Pancreas (tissue), 10 donors: Measurements from ENCODE around the gene BNIP5. TPM values are rescaled to one million over a fixed set of nuclear protein-coding genes. Genes with fewer than 3 reads are reported as not detected.

Source experiments
- ATAC-seq, 4 donors: fragments of 200-7000 bp; cut with Tn5 transposase; one replicate each; pipeline versions ENCODE4 v1.8.0 to v1.9.1; 2020; ENCODE audit warnings: mild to moderate bottlenecking in 4 of 4, moderate library complexity in 4 of 4
- DNase-seq, 6 donors: peaks; one replicate each; pipeline ENCODE4 v3.0.0-alpha.2; 2020
- FAIRE-seq: peaks from 2 replicates; lab custom pipeline; 2012; peaks lifted over from hg19 to GRCh38; lab: Jason Lieb, UNC
- H3K27ac ChIP-seq, 4 donors: fragments of 200-600 bp; sonication (generic); 1 replicate in 3 of 4; 2 replicates in 1 of 4; pipeline versions ENCODE4 v1.5.0 to v1.8.0; 2020
- H3K27me3 ChIP-seq, 4 donors: fragments of 200-600 bp; one replicate each; pipeline ENCODE4 v1.8.0; 2021
- H3K36me3 ChIP-seq, 3 donors: fragments of 200-600 bp; sonication (generic) in 1 of 3; one replicate each; pipeline versions ENCODE4 v1.5.0 to v1.8.0; 2020 to 2021
- H3K4me1 ChIP-seq, 3 donors: fragments of 200-600 bp; one replicate each; pipeline ENCODE4 v1.8.0; 2021
- H3K4me3 ChIP-seq, 4 donors: fragments of 200-600 bp; sonication (generic) in 2 of 4; one replicate each; pipeline versions ENCODE4 v1.5.0 to v1.8.0; 2020 to 2021
- H3K9me3 ChIP-seq, 4 donors: fragments of 200-600 bp; one replicate each; pipeline ENCODE4 v1.8.0; 2021
- CTCF ChIP-seq, 4 donors: fragments of 200-600 bp; sonication (generic) in 3 of 4; IDR thresholded peaks; one replicate each; pipeline versions ENCODE4 v1.5.0 to v1.8.0; 2021; ENCODE audit warnings: antibody characterized with exemption in 4 of 4
- WGBS, 2 donors: extraction: QIAGEN DNeasy Blood & Tissue Kit; methylation state at CpG; one replicate each; pipeline ENCODE4 v1.1.7; 2013; 5-methylcytosine and 5-hydroxymethylcytosine counted together
- intact Hi-C, 3 donors: fragments of 100-400 bp; cut with DNase I; formaldehyde crosslinking; loops; one replicate each; pipeline versions ENCODE4 v1.11.1 to v1.14.2; 2022
- polyA plus RNA-seq, 2 donors: library from polyadenylated mRNA; stranded (reverse); fragments of 200-250 nt; gene quantifications; one replicate each; pipeline ENCODE4 v1.2.3, GENCODE V29; 2013
- total RNA-seq, 6 donors: library from RNA; stranded (reverse); fragmentation: NEBNext Ultra II Directional in 4 of 6; extraction: Animal tissue kit (Norgen Biotek cat#: 25700) in 4 of 6; gene quantifications; one replicate each; pipeline versions ENCODE4 v1.2.1 to v1.2.4, GENCODE V29; 2021 to 2023
- donor health status: healthy with polysubstance abuse.
- donor health status: DM: no; HTN: no; CAD: no; lungs with moderate emphysema.
- donor health status: DM: no; HTN: no; CAD: no.
- donor health status: control.
- donor health status: control.
- donor health status: Bipolar disorder and iron deficiency.
- donor health status: DM: yes; HTN: yes; CAD: no.
- donor health status: DM: no; HTN: no; CAD: no.
- donor health status: DM: no; HTN: no; CAD: no.
- donor health status: DM: yes; HTN: yes; CAD: no.

The BNIP5 gene
- total and polyA plus RNA-seq, 8 donors = 0.12 to 37.5 (median 0.38) TPM

- ATAC-seq = no peak
- intact Hi-C loops = loop anchor here in 1 of 3 donors (5.0 kb wide), 1 partner anchor 75 kb away; no protein-coding TSS in a partner anchor
- Histone ChIP-seq H3K4me1 (no peaks in the 10 kb centered on the region), H3K36me3 (no peaks in the 10 kb centered on the region), H3K27me3 (no peaks in the 10 kb centered on the region), H3K4me3 (no peak overlapping the region), H3K27ac (no peak overlapping the region), H3K9me3 (no peaks in the 10 kb centered on the region)
- no peak for TF ChIP-seq CTCF (IDR thresholded peaks at IDR 0.05)
- FAIRE-seq = no peak
- no peak for DNase-seq
- WGBS, 2 donors = 75 to 85% methylated on average over 6 of the region's 6 CpGs
Measured at GRCh38 chr6:36292170-36292569, 44.5 kb downstream of the BNIP5 start.

- H3K4me3 ChIP-seq = no peak overlapping the region
- no peak for TF ChIP-seq CTCF (IDR thresholded peaks at IDR 0.05)
- H3K27me3 ChIP-seq = no peaks in the 10 kb centered on the region
- 71 to 75% methylated on average over 23 of the region's 23 CpGs for WGBS, 2 donors
- ATAC-seq (peak in 3 of 4 donors; percentile 39 to 67 (median 50)), DNase-seq (peak in 1 of 6 donors; percentile 48), FAIRE-seq (no peak)
- no peaks in the 10 kb centered on the region for H3K36me3 ChIP-seq
- no peaks in the 10 kb centered on the region for H3K9me3 ChIP-seq
- intact Hi-C loops = loop anchor here in 1 of 3 donors (5.0 kb wide), 1 partner anchor 76 kb away; no protein-coding TSS in a partner anchor
- H3K27ac ChIP-seq = no peak overlapping the region
- no peaks in the 10 kb centered on the region for H3K4me1 ChIP-seq
Measured at GRCh38 chr6:36290668-36291620, 45.7 kb downstream of the BNIP5 start.

- H3K36me3 ChIP-seq = no peaks in the 10 kb centered on the region
- intact Hi-C loops = no loop called here
- no peaks in the 10 kb centered on the region for H3K9me3 ChIP-seq
- WGBS, 2 donors = 72 to 83% methylated on average over 7 of the region's 7 CpGs
- peaks cover 0 to 6% (median 0%) of the 10 kb centered on the region in 4 donors for H3K27me3 ChIP-seq
- DNase-seq (no peak), ATAC-seq (no peak), FAIRE-seq (no peak)
- TF ChIP-seq CTCF (IDR thresholded peaks at IDR 0.05) = no peak
- no peak overlapping the region for H3K27ac ChIP-seq
- no peak overlapping the region for H3K4me3 ChIP-seq
- H3K4me1 ChIP-seq = no peaks in the 10 kb centered on the region
Measured at GRCh38 chr6:36289281-36289878, 47.3 kb downstream of the BNIP5 start.

- intact Hi-C loops = no loop called here
Measured at GRCh38 chr6:36286858-36287257, 49.8 kb downstream of the BNIP5 start.

More at GRCh38 chr6:36286858-36287257, 49.8 kb downstream of the BNIP5 start:
- no peak for FAIRE-seq
- Histone ChIP-seq H3K27me3 (peaks cover 0 to 6% (median 0%) of the 10 kb centered on the region in 4 donors), H3K27ac (no peak overlapping the region), H3K4me3 (no peak overlapping the region), H3K9me3 (no peaks in the 10 kb centered on the region), H3K4me1 (no peaks in the 10 kb centered on the region), H3K36me3 (no peaks in the 10 kb centered on the region)
- no peak for DNase-seq
- TF ChIP-seq CTCF (IDR thresholded peaks at IDR 0.05) = no peak
- 61 to 62% methylated on average over 5 of the region's 5 CpGs for WGBS, 2 donors
- no peak for ATAC-seq
